Fibroblast of upper back skin (primary cell): ENCODE measurements around the gene GTF2A1L.

Experiments
- DNase-seq: peaks from one replicate; pipeline ENCODE4 v3.0.0-alpha.2; 2013

The GTF2A1L gene

DNA sequence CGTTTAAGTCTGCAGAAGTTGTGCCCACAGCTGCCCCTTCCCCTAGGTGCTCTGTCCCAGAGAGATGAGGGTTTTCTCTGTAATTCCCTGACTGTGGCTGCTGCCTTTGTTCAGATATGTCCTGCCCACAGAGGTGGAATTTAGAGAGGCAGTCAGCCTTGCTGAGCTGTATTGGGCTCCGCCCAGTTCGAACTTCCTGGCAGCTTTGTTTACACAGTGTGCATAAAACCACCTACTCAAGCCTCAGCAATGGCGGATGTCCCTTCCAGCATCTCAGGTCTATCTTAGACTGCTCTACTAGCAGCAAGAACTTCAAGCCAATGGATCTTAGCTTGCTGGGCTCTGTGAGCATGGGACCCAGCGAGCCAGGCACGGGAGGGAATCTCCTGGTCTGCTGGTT, 89.8 kb downstream of the GTF2A1L start:
- no peak for DNase-seq

DNA sequence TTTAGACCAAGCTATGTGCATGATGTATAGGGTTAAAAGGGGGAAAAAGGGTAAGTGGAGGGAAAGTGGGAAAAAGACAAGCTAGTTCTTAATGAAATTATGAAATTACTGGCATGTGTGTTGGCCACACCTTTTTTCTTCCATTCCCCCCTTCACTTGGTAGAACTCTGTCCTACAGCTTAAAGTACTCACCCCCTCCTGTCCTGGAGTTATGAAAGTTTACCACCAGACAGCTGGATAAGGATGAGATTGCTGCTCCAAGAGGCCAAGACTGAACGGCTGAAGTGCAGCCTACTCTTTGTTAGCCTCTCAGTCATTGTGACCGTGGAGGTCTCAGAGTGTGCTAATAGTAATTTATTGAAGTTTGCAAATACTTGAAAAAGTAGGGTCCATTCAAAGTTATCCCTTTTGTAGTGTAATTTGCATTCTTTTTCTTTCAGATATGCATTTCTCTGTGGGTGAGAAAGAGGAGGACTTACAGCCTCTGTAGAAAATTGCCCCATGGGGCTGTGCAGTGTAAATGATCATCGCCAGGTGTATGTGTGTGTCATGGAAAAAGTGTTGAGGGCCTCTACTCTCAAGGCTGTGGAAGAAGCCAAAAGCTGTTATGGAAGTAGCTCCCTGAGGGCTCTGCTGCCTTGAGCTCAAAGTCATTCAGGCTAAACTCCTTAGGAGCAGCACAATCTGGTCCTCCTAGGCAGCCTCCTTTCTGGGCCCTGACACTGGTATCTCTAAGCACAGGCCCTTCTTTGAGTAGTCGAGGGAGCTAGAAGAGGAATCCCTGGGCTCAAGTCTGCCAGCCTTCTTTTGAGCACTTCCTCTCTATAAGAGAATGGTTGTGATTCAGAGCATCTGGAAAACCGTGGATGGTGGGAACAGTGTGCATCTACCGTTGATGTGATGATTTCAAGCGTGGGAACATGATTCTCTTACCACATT, 91.7 kb downstream of the GTF2A1L start:
- no peak for DNase-seq

DNA sequence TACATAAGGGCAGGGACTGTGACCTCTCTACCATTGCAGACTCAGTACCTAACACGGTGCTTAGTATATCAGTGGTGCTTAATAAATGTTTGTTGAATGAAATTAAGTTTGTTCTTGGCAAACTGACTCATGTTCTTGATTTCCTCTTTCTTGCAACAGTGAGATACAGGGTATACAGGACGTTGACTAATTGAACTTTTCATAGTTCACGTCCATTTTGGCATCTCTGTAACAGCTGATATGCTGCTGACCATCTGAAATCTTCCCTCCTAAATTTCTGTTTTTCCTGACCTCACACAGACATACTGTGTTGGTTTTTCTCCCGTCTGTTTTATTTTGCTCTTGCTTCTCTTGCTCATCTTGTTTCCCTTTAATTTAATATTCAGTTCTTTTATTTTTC, 93.7 kb downstream of the GTF2A1L start:
- no peak for DNase-seq

DNA sequence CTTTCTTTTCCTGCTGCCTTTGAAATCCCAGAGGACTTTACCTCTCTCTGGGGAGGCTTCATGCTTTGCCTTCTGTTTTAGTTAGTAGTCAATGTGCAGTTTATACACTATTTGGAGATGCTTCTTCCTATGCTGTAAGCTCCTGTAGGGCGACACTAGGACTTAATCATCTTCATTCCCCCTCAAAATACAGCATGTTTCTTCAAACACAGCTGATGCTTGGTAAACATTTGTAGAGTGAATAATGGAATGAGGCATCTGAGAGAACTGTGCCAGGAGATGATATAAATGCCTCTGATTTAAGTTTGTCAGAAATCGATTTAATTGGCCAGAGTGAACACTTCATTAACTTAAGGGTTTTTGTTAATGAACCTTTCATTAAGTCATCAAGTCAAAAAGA, 94.5 kb downstream of the GTF2A1L start:
- DNase-seq, result no peak

DNA sequence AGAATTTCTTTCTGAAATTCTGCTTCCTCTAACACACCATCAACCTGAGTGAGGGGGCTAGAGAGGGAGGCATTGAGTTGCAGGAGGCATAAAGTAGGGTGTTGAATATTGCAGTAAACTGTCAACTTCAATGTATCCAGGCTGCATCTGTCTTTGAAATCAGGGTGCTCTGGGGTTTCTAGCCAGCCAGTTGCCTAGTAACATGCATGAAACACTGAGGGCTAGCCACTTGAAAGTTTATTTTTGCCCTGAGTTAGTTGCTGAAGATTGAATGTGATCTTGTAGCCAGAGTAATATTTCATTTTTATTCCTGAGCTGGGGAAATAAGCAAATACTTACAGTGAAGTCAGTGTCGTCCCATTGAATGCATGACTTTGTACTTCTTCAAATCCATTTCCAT, 96.0 kb downstream of the GTF2A1L start:
- DNase-seq, result no peak

DNA sequence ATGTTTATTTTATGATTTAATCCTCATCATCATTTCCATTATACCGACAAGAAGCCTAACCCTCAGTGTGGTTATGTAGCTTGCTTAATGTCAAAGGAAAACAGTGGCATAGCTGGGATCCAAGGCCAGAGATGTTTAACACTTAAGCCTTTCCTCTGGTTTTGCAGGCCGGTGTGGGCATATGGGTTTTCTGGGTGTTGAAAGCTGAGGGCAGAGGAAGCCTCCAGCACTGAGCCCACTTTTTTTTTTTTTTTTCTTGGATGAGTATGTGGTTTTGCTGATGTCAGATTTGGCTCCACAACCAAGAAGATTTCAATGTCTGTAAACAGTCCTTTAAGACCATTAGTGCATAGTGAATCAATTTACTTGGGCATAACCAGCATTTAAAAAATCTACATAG, 96.6 kb downstream of the GTF2A1L start:
- DNase-seq, result peak; percentile 53

DNA sequence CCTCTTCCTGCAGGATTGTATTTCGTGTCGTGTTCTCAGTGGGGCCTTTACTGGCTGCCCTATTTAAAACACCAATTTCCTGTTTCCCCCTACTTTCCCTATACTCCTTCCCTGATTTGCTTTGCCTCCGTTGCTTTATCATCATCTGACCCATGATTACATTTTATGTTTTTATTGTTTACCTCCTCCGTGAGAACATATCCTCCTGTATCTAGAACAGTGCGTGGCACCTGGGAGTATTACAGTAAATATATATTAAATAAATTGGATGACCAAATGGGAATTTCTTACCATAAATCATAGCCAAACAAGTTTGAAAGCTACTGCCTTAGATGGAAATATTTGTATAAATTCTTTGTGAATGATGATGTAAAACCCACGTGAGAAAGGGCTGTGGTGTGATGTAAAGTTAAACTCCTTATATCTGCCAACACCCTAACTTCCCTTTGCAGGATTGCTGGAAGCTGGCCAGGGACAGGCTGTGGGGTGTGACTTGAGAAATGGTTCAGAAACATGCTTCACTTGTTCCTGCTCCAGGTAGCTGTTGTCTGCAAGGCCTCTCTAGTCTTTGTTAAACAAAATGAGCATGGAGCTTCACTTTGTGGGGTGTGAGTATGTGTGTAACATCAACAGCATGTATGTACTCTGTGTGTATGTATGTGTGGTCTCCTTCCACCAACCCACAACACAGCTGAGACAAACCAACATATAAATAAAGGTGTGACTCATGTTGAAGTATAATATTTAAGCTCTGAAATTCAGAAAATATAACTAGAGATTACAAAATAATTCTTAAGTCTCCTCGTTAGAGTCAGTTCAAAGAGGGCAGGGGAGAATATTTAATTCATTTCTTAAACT, 97.6 kb downstream of the GTF2A1L start:
- peak; percentile 75 for DNase-seq

DNA sequence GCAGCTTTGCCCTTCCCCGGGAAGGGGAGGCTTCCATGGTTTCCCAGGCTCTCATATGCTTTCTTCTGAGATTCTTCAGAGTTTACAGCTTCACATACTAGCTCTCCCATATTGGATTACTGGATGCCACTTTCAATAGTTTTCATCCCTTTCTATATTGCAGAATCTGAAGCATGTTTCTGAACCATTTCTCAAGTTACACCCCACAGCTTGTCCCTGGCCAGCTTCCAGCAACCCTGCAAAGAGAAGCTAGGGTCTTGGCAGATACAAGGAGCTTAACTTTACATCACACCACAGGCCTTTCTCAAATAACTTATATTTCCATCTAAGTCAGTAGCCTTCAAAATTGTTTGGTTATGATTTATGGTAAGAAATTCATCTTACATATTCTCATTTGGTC, 98.3 kb downstream of the GTF2A1L start:
- peak; percentile 69 for DNase-seq

DNA sequence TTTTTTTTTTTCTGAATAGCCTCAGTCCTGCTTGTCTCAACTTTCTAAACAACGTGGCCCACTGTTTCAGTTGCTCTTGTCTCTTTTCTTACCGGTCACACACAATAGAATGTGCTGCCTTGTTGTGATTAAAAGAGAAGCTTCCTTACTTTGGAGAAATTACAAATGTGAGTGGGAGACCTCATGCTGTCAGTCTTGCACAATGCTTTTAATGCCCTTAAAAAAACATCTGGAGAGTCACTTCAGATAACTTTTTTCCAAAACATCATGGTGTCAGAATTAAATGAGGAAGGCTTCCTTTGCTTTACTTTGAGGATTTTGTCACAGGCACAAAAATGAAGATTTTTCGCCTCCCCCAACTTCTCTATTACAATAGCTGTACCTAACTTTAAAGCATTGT, 100.2 kb downstream of the GTF2A1L start:
- DNase-seq, result no peak

DNA sequence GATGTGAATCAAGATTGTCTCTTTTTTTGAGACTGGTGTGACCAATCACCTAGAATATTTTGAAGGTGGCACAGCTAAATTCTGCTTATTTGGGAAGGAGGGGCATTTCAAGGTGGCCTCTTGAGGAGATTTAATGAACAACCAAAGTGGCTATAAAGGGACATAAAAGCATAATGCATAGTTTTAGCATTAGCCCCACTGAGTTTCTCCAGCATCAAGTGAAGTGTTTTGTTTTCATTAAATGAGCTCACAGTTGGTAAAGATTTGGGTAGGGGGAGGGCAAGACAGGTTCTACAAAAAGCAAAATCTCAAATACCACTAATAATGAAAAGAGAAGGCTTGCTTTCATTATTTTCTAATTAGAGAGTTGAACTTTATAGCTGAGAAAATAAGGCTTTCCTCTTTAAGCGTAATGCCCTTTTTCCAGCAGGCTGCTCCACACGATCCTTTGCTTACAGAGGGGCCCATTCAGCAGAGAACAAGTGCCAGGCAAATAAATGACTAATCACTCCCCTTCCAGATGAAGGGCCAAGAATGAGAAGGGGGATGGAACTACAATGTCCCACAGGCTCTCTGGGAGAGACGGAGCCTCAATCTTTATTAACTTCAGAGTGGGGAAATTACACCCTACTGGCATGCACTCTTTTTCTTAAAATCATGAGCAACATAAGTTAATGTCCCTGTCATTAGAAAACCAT, 102.0 kb downstream of the GTF2A1L start:
- DNase-seq, result no peak

DNA sequence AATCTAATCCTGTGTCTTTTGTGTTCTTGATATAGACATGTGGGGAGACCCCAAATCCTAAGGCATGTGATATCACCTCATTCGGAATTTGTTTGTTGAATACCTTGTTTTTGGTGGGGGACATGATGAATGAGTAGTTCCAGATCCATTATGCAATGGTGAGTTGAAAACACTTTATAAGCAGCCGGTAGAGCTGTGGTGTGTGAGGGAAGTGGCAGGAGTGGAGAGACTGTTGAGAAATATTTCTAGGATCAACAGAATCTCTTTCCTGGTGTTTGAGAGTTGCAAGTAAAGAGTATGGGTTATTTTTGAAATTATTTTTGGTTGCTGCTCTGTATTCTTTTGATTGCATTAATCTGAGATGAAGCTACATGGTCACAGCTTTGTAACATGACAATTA, 103.5 kb downstream of the GTF2A1L start:
- no peak for DNase-seq

DNA sequence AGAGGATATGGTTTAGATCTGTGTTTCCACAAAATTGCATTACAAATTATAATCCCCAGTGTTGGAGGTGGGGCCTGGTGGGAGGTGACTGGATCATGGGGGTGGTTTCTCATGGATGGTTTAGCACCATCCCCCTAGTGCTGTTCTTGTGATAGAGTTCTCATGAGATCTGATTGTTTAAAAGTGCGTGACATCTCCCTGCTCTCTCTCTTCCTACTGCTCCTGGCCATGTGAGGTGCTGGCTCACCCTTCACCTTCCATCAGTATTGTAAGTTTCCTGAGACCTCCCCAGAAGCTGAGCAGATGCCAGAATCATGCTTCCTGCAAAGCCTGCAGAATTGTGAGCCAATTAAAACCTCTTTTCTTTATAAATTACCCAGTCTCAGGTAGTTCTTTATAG, 104.7 kb downstream of the GTF2A1L start:
- no peak for DNase-seq

DNA sequence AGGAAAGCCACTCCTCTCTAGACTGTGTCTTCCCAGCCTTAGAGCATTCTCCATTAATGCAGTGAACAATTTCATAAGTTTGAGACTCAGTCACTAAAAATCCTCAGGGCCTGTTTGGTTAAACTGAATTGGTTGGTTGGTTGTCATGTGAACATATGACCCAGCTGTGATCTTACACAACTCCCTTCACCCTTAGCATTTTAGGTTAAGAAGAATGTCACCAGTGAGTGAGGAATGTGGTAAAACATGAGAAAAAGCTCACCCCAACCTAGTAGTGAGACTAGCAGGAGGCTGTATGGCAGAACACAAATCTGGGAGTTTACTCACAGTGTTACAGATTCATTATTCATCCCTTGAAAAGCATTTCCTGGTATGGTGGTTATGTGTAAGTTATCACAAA, 105.5 kb downstream of the GTF2A1L start:
- DNase-seq, result peak; percentile 84

DNA sequence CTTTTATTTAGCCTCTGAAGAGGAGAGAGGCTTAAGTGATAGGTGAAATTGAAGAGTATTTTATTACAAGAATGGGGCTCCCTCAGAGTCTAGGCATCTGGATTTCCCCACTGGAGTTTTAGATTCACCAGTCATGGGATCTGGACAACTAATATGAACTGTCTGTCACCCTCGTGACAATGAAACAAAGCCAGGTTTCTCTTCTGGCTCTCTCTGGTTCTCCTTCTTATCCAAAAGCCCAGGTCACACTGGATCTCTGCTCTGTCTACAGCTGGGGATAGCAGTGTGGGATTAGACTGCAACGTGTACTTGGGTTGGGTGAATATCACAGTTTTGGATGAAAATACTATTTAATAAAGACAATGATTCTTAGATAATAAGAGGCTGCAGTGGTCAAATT, 106.6 kb downstream of the GTF2A1L start:
- no peak for DNase-seq

DNA sequence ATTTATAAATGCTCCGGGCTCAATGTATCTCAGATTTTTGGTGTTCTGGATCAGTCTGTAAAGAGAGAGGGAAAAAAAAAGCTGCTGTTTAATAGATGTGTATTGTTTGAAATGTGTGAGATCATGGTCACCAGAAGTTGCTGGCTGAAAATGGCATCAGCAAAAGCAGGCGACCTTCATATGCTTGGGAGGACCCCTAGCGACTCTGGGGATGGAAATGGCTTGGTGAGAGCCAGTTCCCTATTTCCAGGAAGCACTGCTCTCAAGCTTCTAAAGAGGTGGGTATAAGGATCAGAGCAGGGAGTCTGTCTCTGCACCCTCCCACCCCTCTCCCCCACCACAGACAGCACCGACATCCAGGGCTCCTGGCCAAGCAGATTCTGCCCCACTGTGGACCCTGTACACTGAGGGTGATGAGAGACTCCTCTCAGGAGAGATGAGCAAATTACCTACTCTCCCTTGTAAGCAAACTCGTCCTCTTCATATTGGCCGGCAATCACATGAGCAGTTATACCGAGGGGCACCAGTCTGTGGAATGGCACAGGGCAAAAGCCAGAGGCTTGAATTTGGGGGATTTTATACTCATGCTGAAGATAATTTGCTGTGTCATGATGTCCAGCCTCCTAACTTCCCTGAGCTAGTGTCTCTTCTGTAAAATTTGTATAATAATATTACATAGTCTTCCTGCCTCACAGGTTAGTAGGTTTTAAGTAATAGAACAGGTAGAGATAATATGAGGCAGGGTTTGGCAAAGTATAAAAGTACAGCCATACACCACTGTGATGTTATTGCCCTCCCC, 108.2 kb downstream of the GTF2A1L start:
- DNase-seq, result no peak

DNA sequence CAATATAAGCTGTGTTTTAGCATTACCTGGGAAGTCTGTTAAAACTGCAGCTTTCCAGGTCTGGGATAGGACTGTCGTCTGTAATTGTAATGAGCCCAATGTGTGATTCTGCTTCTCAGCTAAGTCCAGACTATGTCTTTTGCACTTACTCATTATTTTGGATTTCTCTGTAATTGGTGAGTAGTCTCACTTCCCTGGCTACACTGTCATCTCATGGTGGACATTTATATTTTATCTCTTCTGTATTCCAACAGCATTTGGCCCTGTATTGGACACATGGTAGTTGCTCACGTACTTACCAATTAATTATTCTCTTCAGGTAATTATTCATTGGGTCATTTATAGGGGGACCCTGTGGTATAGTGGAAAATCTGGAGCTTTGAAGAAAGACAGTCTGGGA, 109.9 kb downstream of the GTF2A1L start:
- DNase-seq, result no peak

DNA sequence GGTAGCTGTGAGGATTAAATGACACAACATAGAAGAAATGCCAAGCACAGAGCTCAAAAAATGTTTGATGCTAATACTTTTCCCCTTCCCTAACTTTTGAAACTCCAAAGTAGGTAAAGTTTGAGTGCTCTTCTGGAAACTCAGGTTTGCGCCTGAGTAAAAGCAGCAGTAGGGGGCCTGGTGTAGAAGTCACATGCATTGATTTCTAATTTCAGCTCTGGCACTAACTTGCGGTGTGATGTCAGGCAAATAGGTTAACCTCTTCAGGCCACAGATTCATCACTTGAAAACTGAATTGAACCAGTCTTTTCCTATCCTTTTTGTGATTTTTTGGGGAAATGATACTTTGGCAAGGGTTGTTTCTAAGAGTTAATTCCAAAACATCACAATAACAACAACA, 110.6 kb downstream of the GTF2A1L start:
- no peak for DNase-seq

DNA sequence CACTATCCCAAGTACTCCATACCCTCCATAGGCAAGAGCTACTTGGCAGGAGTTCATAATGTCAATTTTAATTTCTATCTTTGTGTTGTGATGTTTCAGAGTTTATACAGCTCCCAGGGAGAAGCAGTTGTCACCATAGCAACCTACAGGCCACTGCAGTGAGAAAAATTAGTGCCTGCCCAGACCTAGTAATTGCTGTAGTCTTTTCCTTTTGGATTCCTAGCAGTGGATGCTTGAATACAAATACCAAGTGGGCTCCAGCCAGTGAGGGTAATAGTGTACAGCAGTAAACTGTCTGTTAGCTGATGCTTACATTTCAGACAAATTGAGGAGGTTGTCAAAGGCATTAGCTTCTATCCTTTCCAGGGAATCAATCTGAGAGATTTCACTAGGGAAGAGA, 111.2 kb downstream of the GTF2A1L start:
- DNase-seq, result no peak
